ENCODE data around the gene CPLX1. TPM values are rescaled to one million over a fixed set of nuclear protein-coding genes. Genes with fewer than 3 reads are reported as not detected.
"Not testable (repeated sequence)": the region's sequence is repeated elsewhere in the genome, so short reads cannot be mapped to it uniquely, and the experiment has no call there.

CPLX1 gene
- total RNA-seq, 5 donors from 2014 or later (not counting 1 experiment from before 2014, with no cell fraction given) = 0.73 to 2.6 (median 1.2) TPM

GRCh38 chr4:784401-785331, 41.3 kb downstream of the CPLX1 start:
- ATAC-seq (replicated peaks in 1 of 4) (no peak), DNase-seq (no peak)
- Mint-ChIP-seq H3K27me3 (peaks cover 16 to 23% of the 10 kb centered on the region in 2 donors), H3K36me3 (peaks cover 4% of the 10 kb centered on the region), H3K27ac (peak overlapping the region in 1 of 2 donors; percentile 46), H3K4me3 (peak overlapping the region in 2 of 3 donors; percentile 17 to 63), H3K4me1 (peaks cover 28 to 31% (median 28%) of the 10 kb centered on the region in 3 donors), H3K9me3 (no peaks in the 10 kb centered on the region)
- no peak overlapping the region for H3K27ac ChIP-seq (ENCODE audit: low read length)
- peaks cover 0 to 66% of the 10 kb centered on the region in 2 experiments for H3K27me3 ChIP-seq (replicated peaks in 1 of 2; ENCODE audit: control insufficient read depth in 2 of 2, extremely low read depth in 1 of 2, insufficient read depth in 2 of 2, low read length in 1 of 2)
- POLR2A ChIA-PET = no interaction called here
- no peaks in the 10 kb centered on the region for H3K9me3 ChIP-seq
- peak overlapping the region in 1 of 2 donors; percentile 44 for H3K4me3 ChIP-seq (ENCODE audit: control insufficient read depth in 1 of 2, extremely low read depth in 1 of 2, low read length in 1 of 2)
- H3K4me1 ChIP-seq (ENCODE audit: control insufficient read depth in 1 of 2, extremely low read depth in 1 of 2, insufficient read depth in 2 of 2, low read length in 2 of 2) = peaks cover 10 to 47% of the 10 kb centered on the region in 2 experiments
- CTCF ChIA-PET = no interaction called here
- H3K36me3 ChIP-seq (ENCODE audit: control insufficient read depth in 2 of 2, extremely low read depth in 1 of 2, insufficient read depth in 1 of 2, low read length in 1 of 2) = no peaks in the 10 kb centered on the region
- 62% methylated on average over 57 of the region's 57 CpGs for WGBS (ENCODE audit: insufficient coverage)

DNA sequence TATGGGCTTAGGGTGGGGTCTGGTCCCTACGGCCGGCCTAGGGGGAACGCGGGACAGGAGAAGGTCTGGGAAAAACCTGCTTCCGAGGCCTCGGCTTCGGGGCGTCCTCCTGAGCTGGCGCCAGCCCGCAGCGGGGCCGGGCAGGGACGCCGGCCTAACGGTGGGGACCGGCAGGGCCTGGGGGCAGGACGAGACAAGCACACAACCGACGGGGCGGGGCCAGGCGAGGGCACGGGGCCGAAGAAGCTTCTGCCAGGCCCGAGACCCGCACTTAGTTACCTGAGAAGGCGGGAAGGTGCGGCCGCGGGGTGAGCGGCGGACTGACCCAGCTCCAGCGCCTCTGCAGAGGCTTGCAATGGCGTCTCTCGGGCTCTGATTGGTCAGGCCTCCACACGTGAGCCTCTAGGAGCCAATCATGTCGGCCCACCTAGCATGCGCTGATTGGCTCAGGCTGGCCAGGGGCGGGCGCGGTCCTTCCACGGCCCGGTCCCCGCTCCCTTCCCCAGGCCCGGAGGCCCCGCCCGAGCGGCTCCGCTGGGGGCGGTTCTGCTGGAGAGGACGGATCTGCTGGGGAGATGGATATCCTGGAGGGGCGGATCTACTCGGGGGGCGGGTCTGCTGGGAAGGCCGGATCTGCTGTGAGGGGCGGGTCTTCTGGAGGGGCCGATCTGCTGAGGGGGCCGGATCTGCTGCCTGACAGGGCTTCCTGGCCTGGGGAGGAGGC, 44.3 kb downstream of the CPLX1 start:
- DNase-seq (peak; percentile 93 to 99 (median 97)), ATAC-seq (replicated peaks in 1 of 4) (peak; percentile 92 to 96 (median 93))
- 0% methylated on average over 56 of the region's 57 CpGs for WGBS (ENCODE audit: insufficient coverage)
- Mint-ChIP-seq H3K27me3 (peaks cover 11 to 16% of the 10 kb centered on the region in 2 donors), H3K36me3 (peaks cover 22% of the 10 kb centered on the region), H3K4me1 (peaks cover 50 to 54% (median 53%) of the 10 kb centered on the region in 3 donors), H3K9me3 (no peaks in the 10 kb centered on the region), H3K27ac (peak overlapping the region; percentile 92 to 94), H3K4me3 (peak overlapping the region; percentile 79 to 90 (median 87))
- Histone ChIP-seq H3K4me1 (ENCODE audit: control insufficient read depth in 1 of 2, extremely low read depth in 1 of 2, insufficient read depth in 2 of 2, low read length in 2 of 2) (peaks cover 10 to 57% of the 10 kb centered on the region in 2 experiments), H3K9me3 (no peaks in the 10 kb centered on the region), H3K27ac (ENCODE audit: low read length) (peak overlapping the region; percentile 80), H3K27me3 (replicated peaks in 1 of 2; ENCODE audit: control insufficient read depth in 2 of 2, extremely low read depth in 1 of 2, insufficient read depth in 2 of 2, low read length in 1 of 2) (peaks cover 0 to 37% of the 10 kb centered on the region in 2 experiments), H3K4me3 (ENCODE audit: control insufficient read depth in 1 of 2, extremely low read depth in 1 of 2, low read length in 1 of 2) (peak overlapping the region; percentile 92 to 94), H3K36me3 (ENCODE audit: control insufficient read depth in 2 of 2, extremely low read depth in 1 of 2, insufficient read depth in 1 of 2, low read length in 1 of 2) (peaks cover 3 to 8% of the 10 kb centered on the region in 2 donors)
- CTCF ChIA-PET = no interaction called here
- POLR2A ChIA-PET = no interaction called here

DNA sequence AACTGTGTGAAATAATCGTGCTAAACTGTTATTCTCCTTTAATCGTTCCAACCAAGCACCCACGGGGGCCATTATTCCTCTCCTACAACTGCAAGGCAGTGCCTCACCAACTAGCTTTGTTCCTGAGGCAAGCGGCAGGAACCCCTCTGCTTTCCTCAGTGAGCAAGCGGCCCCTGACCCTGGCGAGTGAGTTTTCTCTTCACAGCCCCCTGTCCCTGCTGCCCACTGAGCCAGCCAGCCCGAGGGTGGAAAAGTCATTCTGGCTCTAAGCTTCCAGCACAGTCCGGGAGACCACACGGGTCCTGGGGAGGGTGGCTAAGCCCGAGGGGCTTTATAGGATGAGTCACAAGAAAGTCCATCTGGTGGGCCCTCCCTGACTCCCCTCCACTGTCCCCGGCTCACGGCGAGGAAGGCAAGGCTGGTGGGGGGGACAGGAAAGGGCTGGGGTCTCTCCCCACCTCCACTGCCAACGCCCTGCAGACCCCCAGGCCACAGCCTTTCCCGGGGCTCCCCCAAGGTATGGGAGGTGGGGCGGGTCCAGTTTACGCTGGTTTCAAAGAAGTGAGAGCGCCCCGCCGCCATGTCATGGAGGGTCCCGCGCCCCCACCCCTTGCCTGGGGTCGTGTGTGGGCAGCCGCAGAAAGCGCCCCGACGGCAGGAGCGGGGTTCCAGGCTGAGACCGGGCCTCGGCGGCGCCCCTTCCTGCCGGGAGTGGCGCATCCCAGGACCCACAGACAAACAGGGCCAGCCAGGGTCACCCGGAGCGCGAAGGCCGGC, 45.0 kb downstream of the CPLX1 start:
- H3K4me3 Mint-ChIP-seq = peak overlapping the region; percentile 79 to 90 (median 87)
- peaks cover 10 to 53% of the 10 kb centered on the region in 2 experiments for H3K4me1 ChIP-seq (ENCODE audit: control insufficient read depth in 1 of 2, extremely low read depth in 1 of 2, insufficient read depth in 2 of 2, low read length in 2 of 2)
- H3K9me3 ChIP-seq = no peaks in the 10 kb centered on the region
- H3K27ac Mint-ChIP-seq = peak overlapping the region; percentile 92 to 94
- CTCF ChIA-PET = no interaction called here
- peaks cover 55 to 59% (median 58%) of the 10 kb centered on the region in 3 donors for H3K4me1 Mint-ChIP-seq
- peak in 1 of 4 experiments; percentile 0 for ATAC-seq (replicated peaks in 1 of 4)
- WGBS (ENCODE audit: insufficient coverage) = 6% methylated on average over 27 of the region's 38 CpGs
- peak in 1 of 35 experiments; percentile 28 for DNase-seq
- H3K27ac ChIP-seq (ENCODE audit: low read length) = peak overlapping the region; percentile 80
- peak overlapping the region; percentile 92 to 94 for H3K4me3 ChIP-seq (ENCODE audit: control insufficient read depth in 1 of 2, extremely low read depth in 1 of 2, low read length in 1 of 2)
- H3K27me3 ChIP-seq (replicated peaks in 1 of 2; ENCODE audit: control insufficient read depth in 2 of 2, extremely low read depth in 1 of 2, insufficient read depth in 2 of 2, low read length in 1 of 2) = peaks cover 0 to 30% of the 10 kb centered on the region in 2 experiments
- H3K36me3 Mint-ChIP-seq = peaks cover 25% of the 10 kb centered on the region
- POLR2A ChIA-PET = no interaction called here
- H3K27me3 Mint-ChIP-seq = peaks cover 11 to 16% of the 10 kb centered on the region in 2 donors
- peaks cover 3 to 12% of the 10 kb centered on the region in 2 donors for H3K36me3 ChIP-seq (ENCODE audit: control insufficient read depth in 2 of 2, extremely low read depth in 1 of 2, insufficient read depth in 1 of 2, low read length in 1 of 2)
- no peaks in the 10 kb centered on the region for H3K9me3 Mint-ChIP-seq

- H3K9me3 Mint-ChIP-seq; H3K27ac ChIP-seq (ENCODE audit: low read length); POLR2A ChIA-PET; ATAC-seq (replicated peaks in 1 of 4); H3K9me3 ChIP-seq; CTCF ChIA-PET; DNase-seq: not testable (repeated sequence)
- Mint-ChIP-seq H3K27me3 (peaks cover 9 to 13% of the 10 kb centered on the region in 2 donors), H3K4me1 (peaks cover 60 to 61% (median 61%) of the 10 kb centered on the region in 3 donors), H3K4me3 (peak overlapping the region; percentile 79 to 90 (median 87)), H3K27ac (peak overlapping the region; percentile 21 to 72), H3K36me3 (peaks cover 28% of the 10 kb centered on the region)
- H3K4me1 ChIP-seq (ENCODE audit: control insufficient read depth in 1 of 2, extremely low read depth in 1 of 2, insufficient read depth in 2 of 2, low read length in 2 of 2) = peaks cover 10 to 53% of the 10 kb centered on the region in 2 experiments
- WGBS (ENCODE audit: insufficient coverage) = 100% methylated on average over 3 of the region's 10 CpGs
- H3K27me3 ChIP-seq (replicated peaks in 1 of 2; ENCODE audit: control insufficient read depth in 2 of 2, extremely low read depth in 1 of 2, insufficient read depth in 2 of 2, low read length in 1 of 2) = peaks cover 0 to 23% of the 10 kb centered on the region in 2 experiments
- H3K36me3 ChIP-seq (ENCODE audit: control insufficient read depth in 2 of 2, extremely low read depth in 1 of 2, insufficient read depth in 1 of 2, low read length in 1 of 2) = peaks cover 3 to 18% of the 10 kb centered on the region in 2 donors
- peak overlapping the region; percentile 92 to 94 for H3K4me3 ChIP-seq (ENCODE audit: control insufficient read depth in 1 of 2, extremely low read depth in 1 of 2, low read length in 1 of 2)
Measured at GRCh38 chr4:780255-780654, 45.7 kb downstream of the CPLX1 start.

- Mint-ChIP-seq H3K27me3 (peaks cover 2 to 6% of the 10 kb centered on the region in 2 donors), H3K4me3 (peak overlapping the region; percentile 79 to 90 (median 87)), H3K36me3 (peaks cover 32% of the 10 kb centered on the region), H3K9me3 (no peaks in the 10 kb centered on the region), H3K27ac (peak overlapping the region; percentile 34 to 52), H3K4me1 (peaks cover 59 to 62% (median 61%) of the 10 kb centered on the region in 3 donors)
- POLR2A ChIA-PET = no interaction called here
- WGBS (ENCODE audit: insufficient coverage) = 100% methylated on average over 1 of the region's 2 CpGs
- Histone ChIP-seq H3K4me1 (ENCODE audit: control insufficient read depth in 1 of 2, extremely low read depth in 1 of 2, insufficient read depth in 2 of 2, low read length in 2 of 2) (peaks cover 10 to 55% of the 10 kb centered on the region in 2 experiments), H3K36me3 (ENCODE audit: control insufficient read depth in 2 of 2, extremely low read depth in 1 of 2, insufficient read depth in 1 of 2, low read length in 1 of 2) (peaks cover 3 to 19% of the 10 kb centered on the region in 2 donors), H3K27me3 (replicated peaks in 1 of 2; ENCODE audit: control insufficient read depth in 2 of 2, extremely low read depth in 1 of 2, insufficient read depth in 2 of 2, low read length in 1 of 2) (peaks cover 0 to 16% of the 10 kb centered on the region in 2 experiments), H3K4me3 (ENCODE audit: control insufficient read depth in 1 of 2, extremely low read depth in 1 of 2, low read length in 1 of 2) (no peak overlapping the region), H3K9me3 (no peaks in the 10 kb centered on the region), H3K27ac (ENCODE audit: low read length) (no peak overlapping the region)
- ATAC-seq (replicated peaks in 1 of 4) (no peak), DNase-seq (no peak)
- CTCF ChIA-PET = no interaction called here
Measured at GRCh38 chr4:779555-779954, 46.4 kb downstream of the CPLX1 start.

Data from T-cell (primary cell).